ENCODE data around the gene MYT1.

- no peak for TF ChIP-seq CTCF (IDR thresholded peaks at IDR 0.05)
- TF ChIP-seq POLR2AphosphoS5 (IDR thresholded peaks at IDR 0.05), result no peak
- no peak for TF ChIP-seq POLR2A (IDR thresholded peaks at IDR 0.05)
Measured at GRCh38 chr20:64116541-64117431, 47.5 kb upstream of the MYT1 start.

All from breast epithelium (tissue), 3 donors.